HepG2 (cell line): Measurements from ENCODE around the gene CPNE5.

Experiments
- EED ChIP-seq: sonication (generic); formaldehyde crosslinking; IDR thresholded peaks from 2 replicates; pipeline ENCODE4 v1.5.0; 2020; ENCODE audit warnings: mild to moderate bottlenecking, missing genetic modification reagents
- ETS1 ChIP-seq: sonication (generic); formaldehyde crosslinking; IDR thresholded peaks from 2 replicates; pipeline ENCODE4 v1.4.0; 2020; ENCODE audit warnings: missing genetic modification reagents
- EZH2 ChIP-seq: conservative IDR thresholded peaks from 2 replicates; pipeline ENCODE4 v1.6.1; 2012; ENCODE audit warnings: mild to moderate bottlenecking, low read depth, low read length, moderate library complexity
- MEIS1 ChIP-seq: sonication (generic); formaldehyde crosslinking; IDR thresholded peaks from 2 replicates; pipeline ENCODE4 v1.9.0; 2021; ENCODE audit warnings: mild to moderate bottlenecking, missing genetic modification reagents, moderate library complexity, borderline replicate concordance
- POLR2A ChIP-seq, 2 experiments: IDR thresholded peaks; 2 replicates each; pipeline ENCODE4 v1.6.1; 2011; ENCODE audit warnings: low read depth in 2 of 2, low read length in 2 of 2, mild to moderate bottlenecking in 1 of 2, moderate library complexity in 1 of 2; ENCODE audit not compliant: insufficient read depth in 1 of 2
- RFX1 ChIP-seq: fragments of 450-650 bp; IDR thresholded peaks from 2 replicates; pipeline ENCODE4 v1.6.1; 2017
- TAF1 ChIP-seq: sonication (generic); formaldehyde crosslinking; IDR thresholded peaks from 2 replicates; pipeline ENCODE4 v1.4.0; 2020; ENCODE audit warnings: missing genetic modification reagents
- TSC22D2 ChIP-seq: sonication (generic); formaldehyde crosslinking; IDR thresholded peaks from 2 replicates; pipeline ENCODE4 v1.5.1; 2020; ENCODE audit warnings: missing genetic modification reagents, mild to moderate bottlenecking, borderline replicate concordance
- ZNF850 ChIP-seq: sonication (generic); formaldehyde crosslinking; conservative IDR thresholded peaks from 2 replicates; pipeline ENCODE4 v1.9.0; 2021; ENCODE audit warnings: mild to moderate bottlenecking, missing genetic modification reagents
- ZZZ3 ChIP-seq: sonication (generic); formaldehyde crosslinking; IDR thresholded peaks from 2 replicates; pipeline ENCODE4 v1.4.0; 2020; ENCODE audit warnings: missing genetic modification reagents, mild to moderate bottlenecking, borderline replicate concordance

GRCh38 chr6:36803482-36803881, 35.8 kb downstream of the CPNE5 start:
- no peak for TF ChIP-seq ZZZ3 (CRISPR knock-in tag)
- no peak for TF ChIP-seq TAF1 (CRISPR knock-in tag)
- TF ChIP-seq POLR2A (IDR thresholded peaks at IDR 0.05; ENCODE audit: insufficient read depth in 1 of 2, low read depth in 2 of 2, low read length in 2 of 2) = no peak
- no peak for TF ChIP-seq MEIS1 (CRISPR knock-in tag)
- no peak for TF ChIP-seq TSC22D2 (CRISPR knock-in tag)
- TF ChIP-seq ZNF850 (CRISPR knock-in tag) = no peak
- TF ChIP-seq EZH2 = no peak
- no peak for TF ChIP-seq EED
- TF ChIP-seq RFX1 = no peak
- TF ChIP-seq ETS1 (CRISPR knock-in tag) = no peak
